Measurements from ENCODE around the gene POFUT2. TPM values are rescaled to one million over a fixed set of nuclear protein-coding genes. Genes with fewer than 3 reads are reported as not detected.

Gene POFUT2, protein sequence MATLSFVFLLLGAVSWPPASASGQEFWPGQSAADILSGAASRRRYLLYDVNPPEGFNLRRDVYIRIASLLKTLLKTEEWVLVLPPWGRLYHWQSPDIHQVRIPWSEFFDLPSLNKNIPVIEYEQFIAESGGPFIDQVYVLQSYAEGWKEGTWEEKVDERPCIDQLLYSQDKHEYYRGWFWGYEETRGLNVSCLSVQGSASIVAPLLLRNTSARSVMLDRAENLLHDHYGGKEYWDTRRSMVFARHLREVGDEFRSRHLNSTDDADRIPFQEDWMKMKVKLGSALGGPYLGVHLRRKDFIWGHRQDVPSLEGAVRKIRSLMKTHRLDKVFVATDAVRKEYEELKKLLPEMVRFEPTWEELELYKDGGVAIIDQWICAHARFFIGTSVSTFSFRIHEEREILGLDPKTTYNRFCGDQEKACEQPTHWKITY
- 10.5 and 10.7 TPM in 2 replicates for polyA plus RNA-seq (2011; rRNA removed)
- 10.3 and 12.3 TPM in 2 replicates for polyA plus RNA-seq (2012; cell fraction: cytosol; rRNA removed)
- 53.6 and 61.8 TPM in 2 replicates for polyA plus RNA-seq (2012; cell fraction: nucleus; rRNA removed)
- polyA plus RNA-seq (2017; fragmentation: RNase III; extraction: RNeasy Plus Mini Kit Qiagen cat#74134 plus additional on column Dnase treatment): 14.7 to 16.6 TPM (median 16.1 TPM) in 3 replicates
- polyA minus RNA-seq (2011; rRNA and poly(A)+ RNA removed): 6.4 and 11.6 TPM in 2 replicates

DNA sequence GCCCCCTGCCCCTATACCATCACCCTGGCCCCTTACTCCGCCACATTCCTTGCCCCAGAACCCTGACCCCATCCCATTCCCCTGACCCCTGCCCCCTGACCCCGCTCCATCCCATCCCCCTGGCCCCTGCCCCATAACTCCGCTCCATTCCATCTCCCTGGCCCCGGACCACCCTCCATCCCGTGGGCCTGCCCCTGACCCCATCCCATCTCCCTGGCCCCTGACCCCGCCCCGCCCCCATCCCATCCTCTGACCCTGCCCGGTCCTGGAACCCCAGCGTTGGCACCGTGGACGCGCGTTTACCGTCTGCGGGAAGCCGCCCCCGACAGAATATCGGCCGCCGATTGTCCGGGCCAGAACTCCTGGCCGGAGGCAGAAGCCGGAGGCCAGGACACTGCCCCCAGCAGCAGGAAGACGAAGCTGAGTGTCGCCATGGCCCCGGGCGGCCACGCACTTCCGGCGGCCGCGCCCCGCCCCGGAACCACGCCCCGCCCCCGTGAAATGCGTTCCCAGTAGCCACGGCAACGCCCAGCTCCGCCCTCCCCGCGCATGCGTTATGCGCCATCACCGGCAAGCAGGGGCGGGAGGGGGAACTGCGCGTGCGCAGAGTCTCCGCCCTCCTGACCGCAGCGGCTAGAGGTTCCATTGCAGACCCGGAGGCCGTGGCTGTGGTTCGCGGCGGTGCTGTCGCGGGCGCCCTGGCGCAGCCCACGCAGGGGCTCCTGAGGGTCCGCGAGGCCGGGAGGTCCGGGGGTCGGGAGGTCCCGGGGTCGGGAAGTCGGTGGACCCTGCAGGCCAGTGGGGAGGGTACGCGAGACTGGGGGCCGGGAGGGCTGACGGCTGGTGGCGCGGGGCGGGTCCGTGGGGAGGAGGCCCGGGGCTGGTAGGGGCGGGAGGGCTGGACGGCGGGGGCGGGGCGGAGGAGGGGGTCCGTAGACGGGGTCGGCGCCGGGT lies at the start of gene POFUT2:
Gene POFUT2, minus strand, starts transcription at position 458 of the 954 bp plus-strand sequence. Its CDS starts 24 bp downstream, at position 434.
- ATAC-seq: peak; percentile 77 to 80
- Histone ChIP-seq H3K9me3 (no peaks in the 10 kb centered on the region), H3K4me2 (peak within 1 kb of the TSS; percentile 78), H3K4me1 (peaks cover 14% of the 10 kb centered on the region), H3K4me3 (peak within 1 kb of the TSS; percentile 86), H3K27ac (peak within 1 kb of the TSS; percentile 86 to 94)
- TF ChIP-seq CBX8 (IDR thresholded peaks at IDR 0.05) (no peak), ZNF302 (CRISPR knock-in tag; IDR thresholded peaks at IDR 0.05) (no peak), HOXA7 (CRISPR knock-in tag; IDR thresholded peaks at IDR 0.05) (no peak), MYC (IDR thresholded peaks at IDR 0.05; ENCODE audit: borderline replicate concordance, low read length) (no peak), PHF8 (IDR thresholded peaks at IDR 0.05; ENCODE audit: borderline replicate concordance, low read depth) (0 out of 2 replicates have a peak, but pooled peaks have one; percentile 26), TFCP2L1 (CRISPR knock-in tag; IDR thresholded peaks at IDR 0.05) (no peak), MAFK (IDR thresholded peaks at IDR 0.05; ENCODE audit: partially characterized antibody) (no peak), EHF (CRISPR knock-in tag; IDR thresholded peaks at IDR 0.05) (no peak), GATA3 (IDR thresholded peaks at IDR 0.05; ENCODE audit: borderline replicate concordance) (no peak), POLR2A (IDR thresholded peaks at IDR 0.05; ENCODE audit: low read length) (peak; percentile 66)
- TF ChIP-seq, protein P1, sequence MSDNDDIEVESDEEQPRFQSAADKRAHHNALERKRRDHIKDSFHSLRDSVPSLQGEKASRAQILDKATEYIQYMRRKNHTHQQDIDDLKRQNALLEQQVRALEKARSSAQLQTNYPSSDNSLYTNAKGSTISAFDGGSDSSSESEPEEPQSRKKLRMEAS (IDR thresholded peaks at IDR 0.05): 0 out of 2 replicates have a peak, but pooled peaks have one; percentile 6
- TF ChIP-seq, protein P2, sequence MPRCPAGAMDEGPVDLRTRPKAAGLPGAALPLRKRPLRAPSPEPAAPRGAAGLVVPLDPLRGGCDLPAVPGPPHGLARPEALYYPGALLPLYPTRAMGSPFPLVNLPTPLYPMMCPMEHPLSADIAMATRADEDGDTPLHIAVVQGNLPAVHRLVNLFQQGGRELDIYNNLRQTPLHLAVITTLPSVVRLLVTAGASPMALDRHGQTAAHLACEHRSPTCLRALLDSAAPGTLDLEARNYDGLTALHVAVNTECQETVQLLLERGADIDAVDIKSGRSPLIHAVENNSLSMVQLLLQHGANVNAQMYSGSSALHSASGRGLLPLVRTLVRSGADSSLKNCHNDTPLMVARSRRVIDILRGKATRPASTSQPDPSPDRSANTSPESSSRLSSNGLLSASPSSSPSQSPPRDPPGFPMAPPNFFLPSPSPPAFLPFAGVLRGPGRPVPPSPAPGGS (IDR thresholded peaks at IDR 0.05): no peak; the same call in 2 of the 3 replicates
- no peak for FAIRE-seq
- WGBS (ENCODE audit: missing lambda C conversion rate): 0% methylated on average over 12 of the region's 90 CpGs
- POLR2A ChIA-PET: interaction anchor here (0.6 to 1.0 kb wide), 5 partner anchors 14 to 144 kb away, joined by 3 to 6 read pairs (median 4); no protein-coding TSS in a partner anchor
- peak; percentile 83 to 90 for DNase-seq (ENCODE audit: low read depth in 1 of 2, low spot score in 1 of 2)
- CTCF ChIA-PET: interaction anchor here (0.8 to 8.3 kb wide), 2 partner anchors 154 to 269 kb away, joined by 3 to 75 read pairs; no protein-coding TSS in a partner anchor

DNA sequence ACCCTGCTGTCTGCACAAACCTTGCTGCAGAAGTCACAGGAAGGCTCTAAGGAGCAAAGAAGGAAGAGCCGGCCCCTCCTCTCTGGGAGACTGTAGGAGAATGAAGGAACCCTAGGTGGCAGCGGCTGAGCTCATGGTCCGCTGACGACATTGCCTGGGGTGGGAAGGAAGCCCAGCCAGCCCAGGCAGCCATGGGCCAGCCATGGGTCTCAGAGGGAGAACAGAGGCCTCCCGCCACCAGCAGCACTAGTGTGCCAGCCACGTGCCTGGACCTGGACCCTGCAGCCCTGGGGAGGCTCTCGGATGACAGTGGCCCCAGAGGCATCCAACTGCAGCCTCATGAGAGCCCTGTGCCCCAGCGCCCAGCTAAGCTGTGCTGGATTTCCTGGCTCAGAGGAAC lies 49.2 kb upstream of the POFUT2 start:
- DNase-seq (ENCODE audit: low read depth in 1 of 2, low spot score in 1 of 2) (no peak), ATAC-seq (peak; percentile 69 to 74; a peak in 5 of 6 replicates), FAIRE-seq (no peak)
- peaks cover 41% of the 10 kb centered on the region for H3K4me1 ChIP-seq
- peak overlapping the region; percentile 48 to 100; a peak in 5 of 6 replicates for H3K27ac ChIP-seq
- CTCF ChIA-PET: interaction anchor here (0.9 to 1.0 kb wide), 2 partner anchors 17 to 22 kb away, joined by 3 read pairs; no protein-coding TSS in a partner anchor
- WGBS (ENCODE audit: missing lambda C conversion rate): 47% methylated on average over 4 of the region's 8 CpGs
- no peak overlapping the region for H3K4me3 ChIP-seq
- H3K4me2 ChIP-seq: no peak overlapping the region
- POLR2A ChIA-PET: no interaction called here
- H3K9me3 ChIP-seq: no peaks in the 10 kb centered on the region
- no peak for TF ChIP-seq NFE2L2 (conservative IDR thresholded peaks at IDR 0.05; ENCODE audit: low read length)
- no peak for TF ChIP-seq ZNF302 (CRISPR knock-in tag; IDR thresholded peaks at IDR 0.05)
- no peak for TF ChIP-seq HEYL (CRISPR knock-in tag; IDR thresholded peaks at IDR 0.05)
- no peak for TF ChIP-seq RCOR1 (IDR thresholded peaks at IDR 0.05; ENCODE audit: low read depth, low read length)
- no peak for TF ChIP-seq JUN (IDR thresholded peaks at IDR 0.05)
- no peak for TF ChIP-seq EHMT2 (IDR thresholded peaks at IDR 0.05; ENCODE audit: low read depth)
- TF ChIP-seq SMC3 (IDR thresholded peaks at IDR 0.05): no peak
- no peak for TF ChIP-seq KDM1A (IDR thresholded peaks at IDR 0.05; ENCODE audit: low read depth)
- no peak for TF ChIP-seq CEBPB (IDR thresholded peaks at IDR 0.05)
- no peak for TF ChIP-seq CHD4 (IDR thresholded peaks at IDR 0.05; ENCODE audit: borderline replicate concordance)
- no peak for TF ChIP-seq JUNB (IDR thresholded peaks at IDR 0.05)
- no peak for TF ChIP-seq TP53 (CRISPR knock-in tag; IDR thresholded peaks at IDR 0.05)
- no peak for TF ChIP-seq FOSL2 (IDR thresholded peaks at IDR 0.05)
- no peak for TF ChIP-seq FOSL2 (CRISPR knock-in tag; IDR thresholded peaks at IDR 0.05)
